ENCODE measurements around the gene ZC3H10.

GRCh38 chr12:56160193-56160763 lies 42.2 kb downstream of the ZC3H10 start:
- TF ChIP-seq CTCF (IDR thresholded peaks at IDR 0.05; ENCODE audit: low read length) (no peak), EZH2phosphoT487 (IDR thresholded peaks at IDR 0.05; ENCODE audit: low read length) (no peak)
